BJ (cell line): ENCODE data around the gene PLA2G15. TPM values are rescaled to one million over a fixed set of nuclear protein-coding genes. Genes with fewer than 3 reads are reported as not detected.

Experiments used
- CTCF ChIA-PET: fragments of 350-600 bp; formaldehyde crosslinking; extraction: SDS; loops from one replicate; lab custom pipeline; 2021; ENCODE audit warnings: antibody characterized with exemption, inconsistent platforms; lab: Yijun Ruan, JAX
- POLR2A ChIA-PET: fragments of 300-600 bp; sonication (Branson Sonifier 250); formaldehyde crosslinking; extraction: SDS; loops from one replicate; lab custom pipeline; 2021; ENCODE audit warnings: antibody characterized with exemption; lab: Charles Lee
- DNase-seq: peaks from one replicate; pipeline ENCODE4 v3.0.0-alpha.2; 2011; ENCODE audit warnings: low read depth
- H3K27me3 ChIP-seq: 2 replicates; pipeline ENCODE4 v1.6.0; 2011; ENCODE audit warnings: low read length; ENCODE audit not compliant: control insufficient read depth, insufficient read depth
- H3K36me3 ChIP-seq: 2 replicates; pipeline ENCODE4 v1.5.1; 2011; ENCODE audit warnings: low read length; ENCODE audit not compliant: control insufficient read depth, insufficient read depth
- H3K4me3 ChIP-seq: 2 replicates; pipeline ENCODE4 v1.5.1; 2011; ENCODE audit warnings: low read depth, mild to moderate bottlenecking, control low read depth, low read length
- CTCF ChIP-seq: IDR thresholded peaks from 2 replicates; pipeline ENCODE4 v1.5.1; 2011; ENCODE audit warnings: low read depth, mild to moderate bottlenecking, control low read depth, inconsistent platforms, low read length, moderate library complexity; ENCODE audit not compliant: insufficient read depth
- polyA plus RNA-seq: library from polyadenylated mRNA; depleted of rRNA; stranded (reverse); fragments of >200 nt; gene quantifications from 2 replicates; pipeline ENCODE4 v1.2.3, GENCODE V29; 2011

PLA2G15 gene
- polyA plus RNA-seq, 1 experiment: 39.2 TPM

GRCh38 chr16:68232335-68232734 is 12.8 kb upstream of the PLA2G15 start:
- H3K36me3 ChIP-seq: peaks cover 4% of the 10 kb centered on the region
- no peak for DNase-seq
- ChIA-PET POLR2A (no interaction called here), CTCF (no interaction called here)
- no peak overlapping the region for H3K4me3 ChIP-seq
- TF ChIP-seq CTCF: no peak
- no peaks in the 10 kb centered on the region for H3K27me3 ChIP-seq

- no peak for DNase-seq
- peaks cover 4% of the 10 kb centered on the region for H3K36me3 ChIP-seq
- no peak for TF ChIP-seq CTCF
- H3K27me3 ChIP-seq: no peaks in the 10 kb centered on the region
- H3K4me3 ChIP-seq: no peak overlapping the region
- POLR2A ChIA-PET: no interaction called here
- CTCF ChIA-PET: interaction anchor here (1.9 kb wide), 1 partner anchor 139 kb away, joined by 6 read pairs; no protein-coding TSS in a partner anchor
Observed at GRCh38 chr16:68233085-68233834, 11.9 kb upstream of the PLA2G15 start.

GRCh38 chr16:68233835-68234187 is 11.4 kb upstream of the PLA2G15 start:
- POLR2A ChIA-PET: no interaction called here
- H3K36me3 ChIP-seq: peaks cover 4% of the 10 kb centered on the region
- H3K4me3 ChIP-seq: no peak overlapping the region
- TF ChIP-seq CTCF: no peak
- CTCF ChIA-PET: interaction anchor here (1.4 to 1.9 kb wide), 2 partner anchors 140 to 417 kb away, joined by 5 to 6 read pairs; no protein-coding TSS in a partner anchor
- no peak for DNase-seq
- no peaks in the 10 kb centered on the region for H3K27me3 ChIP-seq

DNA sequence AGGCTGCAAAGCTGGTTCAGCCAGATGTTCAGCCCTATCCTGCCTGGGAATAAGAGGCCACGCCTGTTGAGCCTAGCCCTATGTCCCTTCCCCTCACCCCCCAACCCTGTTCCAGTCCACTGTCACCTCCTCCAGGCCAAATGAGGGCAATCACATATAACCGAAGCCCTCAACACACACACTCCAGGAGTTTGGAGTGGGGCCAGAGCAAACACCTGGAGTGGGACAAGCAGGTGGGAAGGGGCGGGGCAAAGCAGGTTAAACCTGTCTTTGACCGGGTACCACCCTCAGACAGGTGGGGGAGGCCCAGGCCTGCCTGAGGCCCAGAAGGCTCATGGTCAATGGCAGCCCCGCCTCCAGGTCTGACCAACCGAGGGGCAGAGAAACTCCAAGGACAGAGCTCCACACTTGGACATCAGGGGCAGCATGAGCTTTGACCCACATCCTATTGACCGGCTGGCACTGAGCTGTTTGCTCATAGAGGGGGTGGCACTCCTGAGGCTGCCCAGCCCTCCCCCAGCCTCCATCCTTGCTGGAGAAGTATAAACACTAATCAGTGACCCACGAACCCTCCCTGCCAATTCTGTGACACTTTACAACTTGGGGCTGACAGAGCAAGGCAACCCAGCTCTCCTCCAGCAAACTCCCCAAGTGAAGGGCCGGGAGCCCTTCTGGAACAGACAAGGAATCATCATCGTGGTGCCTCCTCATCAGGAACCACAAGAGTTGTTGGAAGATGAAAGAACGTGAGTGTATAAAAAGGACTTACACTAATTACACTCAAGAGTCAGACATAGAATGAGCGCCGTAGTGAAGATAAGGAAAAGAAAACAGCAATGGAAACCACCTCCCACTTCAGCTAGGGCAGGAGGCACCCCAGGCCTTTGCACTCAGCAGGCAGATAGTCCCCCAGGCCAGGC is 10.7 kb upstream of the PLA2G15 start:
- no peak overlapping the region for H3K4me3 ChIP-seq
- ChIA-PET CTCF (interaction anchor here (1.4 to 1.9 kb wide), 2 partner anchors 140 to 418 kb away, joined by 5 to 6 read pairs; no protein-coding TSS in a partner anchor), POLR2A (no interaction called here)
- H3K27me3 ChIP-seq: no peaks in the 10 kb centered on the region
- no peak for DNase-seq
- TF ChIP-seq CTCF: no peak
- peaks cover 4% of the 10 kb centered on the region for H3K36me3 ChIP-seq
